HG03571 (cell line): ENCODE results near the gene TUBGCP5.
"Not testable (repeated sequence)": the region's sequence is repeated elsewhere in the genome, so short reads cannot be mapped to it uniquely, and the experiment has no call there.

Experiments
- ATAC-seq: cut with Tn5 transposase; IDR thresholded peaks from one replicate; pipeline ENCODE4 v1.9.1; 2021; ENCODE audit not compliant: unreplicated experiment

TUBGCP5 gene

DNA sequence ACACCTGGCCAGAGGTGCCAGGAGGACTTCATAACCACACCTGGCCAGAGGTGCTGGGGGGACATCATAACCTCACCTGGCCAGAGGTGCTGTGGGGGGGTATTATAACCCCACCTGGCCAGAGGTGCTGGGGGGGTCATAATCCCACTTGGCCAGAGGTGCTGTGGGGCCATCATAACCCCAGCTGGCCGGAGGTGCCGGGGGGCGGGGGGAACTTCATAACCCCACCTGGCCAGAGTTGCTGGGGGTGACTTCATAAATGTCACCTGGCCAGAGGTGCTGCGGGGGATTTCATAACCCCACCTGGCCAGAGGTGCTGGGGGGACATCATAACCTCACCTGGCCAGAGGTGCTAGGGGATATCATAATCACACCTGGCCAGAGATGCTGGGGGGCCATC is 4.2 kb upstream of the TUBGCP5 start:
- ATAC-seq, result not testable (repeated sequence)

GRCh38 chr15:23041736-23042135 is 2.4 kb upstream of the TUBGCP5 start:
- ATAC-seq, result not testable (repeated sequence)

DNA sequence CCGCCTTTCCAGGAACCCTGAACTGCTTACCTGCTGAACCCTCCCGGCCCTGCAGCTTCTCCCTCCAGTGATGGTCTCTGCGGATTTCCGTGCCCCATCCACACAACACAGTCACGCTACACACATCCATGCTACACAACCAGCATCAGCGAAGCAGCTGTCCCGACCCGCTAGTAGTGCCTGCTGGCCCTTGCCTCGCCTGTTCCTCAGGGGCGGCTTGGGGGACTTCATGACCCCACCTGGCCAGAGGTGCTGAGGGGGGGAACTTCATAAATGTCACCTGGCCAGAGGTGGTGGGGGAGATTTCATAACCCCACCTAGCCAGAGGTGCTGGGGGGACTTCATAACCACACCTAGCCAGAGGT is 530 bp upstream of the TUBGCP5 start:
- ATAC-seq, result no peak

DNA sequence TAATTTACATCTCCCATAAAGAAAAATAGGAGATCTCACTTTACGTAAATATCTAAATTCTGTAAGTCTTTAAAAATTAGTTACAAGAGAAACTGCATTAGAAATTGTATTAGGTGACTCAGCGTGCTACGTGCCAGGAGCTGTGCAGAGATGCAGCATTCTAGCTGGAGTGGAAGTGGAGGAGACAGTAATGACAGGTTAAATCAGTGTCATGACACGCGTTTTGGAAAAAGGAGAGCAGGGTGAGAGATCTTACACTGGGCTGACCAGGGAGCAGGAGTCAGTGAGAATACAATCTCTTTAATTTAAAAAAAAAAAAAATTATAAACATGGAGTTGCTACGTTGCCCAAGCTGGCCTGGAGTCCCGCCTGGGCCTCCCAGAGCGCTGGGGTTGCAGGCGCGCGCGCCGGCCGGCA is 635 bp downstream of the TUBGCP5 start:
- peak; percentile 10 for ATAC-seq

DNA sequence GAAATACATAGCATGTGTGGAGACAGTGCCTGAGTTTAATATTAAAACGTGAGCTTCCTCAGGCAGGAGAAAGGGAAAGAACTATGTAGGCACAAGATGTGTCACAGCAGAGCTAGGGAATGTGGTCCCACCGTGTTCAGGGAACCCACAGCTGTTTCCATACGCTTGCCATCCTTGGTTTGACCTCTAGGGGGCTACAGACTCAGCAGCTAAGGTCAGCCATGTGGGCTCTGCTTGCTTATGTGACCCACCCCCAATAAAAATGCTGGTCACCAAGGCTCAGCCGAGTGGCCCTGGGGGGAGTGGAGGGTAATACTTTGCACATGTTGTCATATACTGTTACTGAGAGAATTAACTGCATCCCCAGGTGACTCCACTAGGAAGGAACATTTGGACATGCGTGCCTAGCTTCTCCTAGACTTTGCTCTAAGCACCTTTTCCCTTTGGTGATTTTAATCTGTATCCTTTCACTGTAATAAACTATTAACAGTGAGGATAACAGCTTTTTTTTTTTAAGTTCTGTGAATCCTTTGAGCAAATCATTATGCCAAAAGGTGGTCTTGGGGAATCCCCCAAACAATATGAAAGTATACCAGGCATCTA is 3.3 kb downstream of the TUBGCP5 start:
- ATAC-seq, result no peak

- ATAC-seq, result no peak
These were observed 5.4 kb downstream of the TUBGCP5 start for GRCh38 chr15:23033979-23034378.

DNA sequence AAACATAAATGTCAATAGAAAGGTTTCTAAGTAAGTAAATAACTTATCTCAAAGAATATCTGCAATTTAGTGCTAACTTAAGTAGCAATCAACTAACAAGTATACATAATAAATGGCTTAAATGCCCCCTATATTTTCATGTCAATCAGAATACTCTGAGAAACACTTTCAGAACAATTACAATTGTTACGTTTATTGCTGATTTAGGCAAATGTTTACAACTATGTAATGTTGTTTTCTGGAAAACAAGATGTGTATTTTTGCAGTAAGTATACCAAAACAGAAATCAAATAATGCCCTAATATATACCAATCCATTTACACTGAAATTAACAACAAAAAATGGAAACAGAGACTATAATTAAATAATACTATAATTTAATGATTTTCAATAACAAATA is 13.2 kb downstream of the TUBGCP5 start:
- no peak for ATAC-seq

DNA sequence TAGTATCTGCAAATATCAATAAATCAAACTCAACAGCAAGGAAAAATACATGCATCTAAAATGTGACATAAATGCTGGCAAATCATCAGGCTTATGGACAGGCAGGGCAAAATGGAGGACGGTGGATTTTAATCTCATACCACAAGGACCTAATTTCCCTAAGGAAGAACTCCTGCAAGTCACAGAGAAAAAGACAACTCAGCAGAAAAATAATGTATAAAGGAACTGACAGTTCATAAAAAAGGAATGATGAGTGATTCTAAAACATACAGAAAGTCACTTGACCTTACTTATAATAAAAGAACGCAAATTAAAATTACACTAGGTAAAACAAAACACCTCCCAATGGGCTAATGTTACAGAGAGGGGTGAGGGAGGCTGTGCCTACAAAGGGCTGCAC is 17.2 kb downstream of the TUBGCP5 start:
- ATAC-seq, result no peak

GRCh38 chr15:23014394-23015000 is 24.9 kb downstream of the TUBGCP5 start:
- ATAC-seq, result no peak

GRCh38 chr15:23013681-23014080 is 25.7 kb downstream of the TUBGCP5 start:
- no peak for ATAC-seq

DNA sequence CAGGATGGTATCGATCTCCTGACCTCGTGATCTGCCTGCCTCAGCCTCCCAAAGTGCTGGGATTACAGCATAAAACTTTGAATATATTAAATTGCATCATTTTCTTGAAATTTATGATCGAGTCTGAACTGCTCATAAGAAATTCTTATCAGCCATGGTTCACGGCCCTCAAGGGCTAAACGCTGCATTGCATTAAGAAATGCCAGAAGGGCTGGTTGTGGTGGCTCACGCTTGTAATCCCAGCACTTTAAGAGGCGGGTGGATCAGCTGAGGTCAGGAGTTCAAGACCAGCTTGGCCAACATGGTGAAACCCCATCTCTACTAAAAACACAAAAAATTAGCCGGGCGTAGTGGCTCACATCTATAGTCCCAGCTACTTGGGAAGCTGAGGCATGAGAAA is 26.8 kb downstream of the TUBGCP5 start:
- ATAC-seq, result not testable (repeated sequence)

DNA sequence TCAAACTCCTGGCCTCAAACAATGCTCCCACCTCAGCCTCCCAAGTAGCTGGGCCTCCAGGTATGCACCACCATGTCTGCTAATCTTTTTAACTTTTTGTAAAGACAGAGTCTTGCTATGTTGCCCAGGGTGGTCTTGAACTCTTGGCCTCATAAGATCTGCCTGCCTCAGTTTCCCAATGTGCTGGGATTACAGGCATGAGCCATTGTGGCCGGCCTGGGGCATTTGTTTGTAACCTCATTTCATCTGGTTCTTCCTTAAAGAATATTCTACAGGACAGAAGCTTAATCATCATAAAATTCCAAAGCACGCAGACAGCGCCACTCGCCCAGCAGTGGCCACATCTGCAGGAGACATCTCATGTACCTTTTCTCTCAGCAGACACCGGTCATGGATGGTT is 35.6 kb downstream of the TUBGCP5 start:
- ATAC-seq, result no peak

DNA sequence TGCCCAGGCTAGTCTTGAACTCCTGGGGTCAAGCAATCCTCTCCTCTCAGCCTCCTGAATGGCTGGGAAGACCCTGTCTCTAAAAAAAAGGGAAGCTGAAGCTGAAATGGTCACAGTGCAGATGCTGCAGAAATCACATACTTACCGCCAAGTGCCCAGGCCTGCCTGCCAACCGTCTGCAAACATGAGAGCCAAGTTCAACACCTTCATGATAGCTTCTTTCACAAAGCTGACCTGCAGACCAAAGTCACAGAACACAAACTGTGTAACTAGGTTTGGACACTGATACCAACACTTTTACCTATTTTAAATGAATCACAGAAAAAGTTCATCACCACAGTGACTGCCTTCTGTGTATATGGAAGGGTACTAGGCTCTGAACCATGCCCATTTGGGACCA is 36.4 kb downstream of the TUBGCP5 start:
- no peak for ATAC-seq

DNA sequence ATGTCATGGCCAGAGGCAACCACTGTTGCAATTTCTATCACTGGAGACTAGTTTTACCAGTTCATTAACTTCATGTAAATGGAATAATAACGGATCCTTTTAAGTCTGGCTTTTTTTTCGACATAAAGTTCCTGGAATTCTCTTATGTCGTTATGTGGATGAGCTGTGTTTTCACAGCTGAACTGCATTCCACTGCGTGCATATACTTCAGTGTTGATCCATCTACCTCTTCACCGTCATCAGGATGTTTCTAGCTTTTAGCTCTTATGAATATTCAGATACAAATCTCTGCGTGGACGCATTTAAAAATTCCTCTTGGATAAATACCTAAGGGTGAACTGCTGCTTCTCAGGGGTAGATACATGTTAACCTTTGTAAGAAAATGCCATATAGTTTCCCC is 43.6 kb downstream of the TUBGCP5 start:
- no peak for ATAC-seq

DNA sequence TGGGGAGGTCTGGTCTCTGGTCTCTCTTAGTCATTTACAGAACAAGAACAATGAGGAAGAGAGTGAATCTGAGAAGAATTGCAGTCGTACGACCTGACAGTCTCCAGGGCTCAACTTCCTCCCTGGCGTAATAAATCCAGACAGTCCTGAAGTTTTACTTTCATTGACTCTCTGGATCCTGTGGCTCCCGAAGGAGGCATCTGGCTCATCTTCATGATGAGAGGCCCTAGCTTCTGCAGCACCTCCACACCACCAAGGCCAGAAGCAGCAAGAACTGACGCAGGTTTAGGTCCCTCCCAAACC is 47.4 kb downstream of the TUBGCP5 start:
- no peak for ATAC-seq

GRCh38 chr15:22989576-22990477 is 49.5 kb downstream of the TUBGCP5 start:
- ATAC-seq, result no peak

DNA sequence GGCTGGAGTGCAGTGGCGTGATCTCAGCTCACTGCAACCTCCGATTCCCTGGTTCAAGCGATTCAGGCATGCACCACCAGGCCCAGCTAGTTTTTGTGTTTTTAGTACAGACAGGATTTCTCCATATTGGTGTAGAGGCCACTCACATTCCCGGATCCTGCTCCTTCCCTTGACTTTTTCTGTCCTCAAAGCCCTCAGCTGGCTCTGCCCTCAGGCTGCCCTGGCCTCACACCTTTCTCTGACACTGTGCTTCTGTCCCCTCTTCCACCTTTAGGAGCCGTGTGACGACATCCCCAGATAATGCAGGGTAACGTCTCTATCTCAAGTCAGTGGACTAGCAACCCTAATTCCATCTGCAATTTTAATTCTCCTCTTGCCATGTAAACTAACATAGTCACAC is 50.6 kb downstream of the TUBGCP5 start:
- no peak for ATAC-seq

DNA sequence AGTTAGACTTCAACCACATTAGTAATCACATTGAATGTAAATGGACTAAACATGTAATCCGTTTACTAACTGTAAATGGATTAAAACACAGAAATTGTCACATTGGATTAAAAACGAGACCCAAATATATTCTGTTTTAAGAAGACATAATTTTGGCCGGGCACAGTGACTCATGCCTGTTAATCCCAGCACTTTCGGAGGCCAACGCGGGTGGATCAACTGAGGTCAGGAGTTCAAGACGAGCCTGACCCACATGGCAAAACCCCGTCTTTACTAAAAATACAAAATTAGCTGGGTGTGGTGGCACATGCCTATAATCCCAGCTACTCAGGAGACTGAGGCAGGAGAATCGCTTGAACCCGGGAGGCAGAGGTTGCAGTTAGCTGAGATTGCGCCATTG is 57.4 kb downstream of the TUBGCP5 start:
- not testable (repeated sequence) for ATAC-seq

GRCh38 chr15:22981051-22981840 is 58.1 kb downstream of the TUBGCP5 start:
- no peak for ATAC-seq

GRCh38 chr15:22980189-22981050 is 58.9 kb downstream of the TUBGCP5 start, which contains the start of gene CYFIP1:
Gene CYFIP1, minus strand, starts transcription at chr15:22980368. Its CDS starts 33,083 bp downstream, at chr15:22947285.
- ATAC-seq, result peak; percentile 67
